ENCODE results near the gene FHIT.

FHIT gene

DNA sequence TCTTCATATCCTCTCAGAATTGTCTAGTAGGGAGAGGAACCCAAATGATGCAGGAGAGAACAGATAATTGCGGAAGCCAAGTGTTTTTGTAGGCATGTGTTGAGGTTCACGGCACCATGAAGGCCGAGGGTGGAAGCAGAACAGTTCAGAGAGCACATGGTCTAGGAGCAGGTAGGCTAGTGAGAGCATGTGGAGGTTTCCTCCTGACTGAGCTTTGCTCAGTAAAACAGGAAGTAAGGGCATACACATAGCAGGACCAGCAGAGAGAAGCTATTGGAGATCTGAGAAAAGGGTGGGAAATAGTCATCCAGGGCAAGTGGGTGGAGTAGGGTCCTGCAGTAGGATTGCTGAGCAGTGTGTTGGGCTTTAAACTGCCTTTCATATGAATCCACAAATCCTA is 491.1 kb downstream of the FHIT start:
- DNase-seq (ENCODE audit: low spot score) = no peak

DNA sequence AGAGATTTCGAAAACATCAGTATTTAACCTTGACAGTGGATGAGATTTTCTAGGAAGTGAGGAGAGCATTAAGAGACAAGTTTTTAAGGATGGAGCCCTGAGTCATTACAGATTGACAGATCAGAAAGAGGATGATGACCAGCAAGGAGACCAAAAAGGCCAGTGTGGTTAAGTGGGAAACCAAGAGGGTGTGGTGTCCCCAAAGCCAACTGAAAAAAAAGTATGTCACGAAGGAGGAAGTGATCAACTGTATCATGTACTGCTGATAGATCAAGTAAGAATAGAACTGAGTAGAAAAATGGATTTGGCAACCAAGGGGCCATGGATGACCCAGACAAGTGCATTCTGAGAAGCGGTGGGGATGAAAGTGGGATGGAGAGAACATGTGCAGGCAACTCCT is 491.8 kb downstream of the FHIT start:
- DNase-seq (ENCODE audit: low spot score) = no peak

- DNase-seq (ENCODE audit: low spot score) = no peak
Measured at GRCh38 chr3:60758831-60759230, 492.4 kb downstream of the FHIT start.

- no peak for DNase-seq (ENCODE audit: low spot score)
Measured at GRCh38 chr3:60758171-60758570, 493.1 kb downstream of the FHIT start.

- DNase-seq (ENCODE audit: low spot score) = no peak
Measured at GRCh38 chr3:60757724-60758123, 493.5 kb downstream of the FHIT start.

DNA sequence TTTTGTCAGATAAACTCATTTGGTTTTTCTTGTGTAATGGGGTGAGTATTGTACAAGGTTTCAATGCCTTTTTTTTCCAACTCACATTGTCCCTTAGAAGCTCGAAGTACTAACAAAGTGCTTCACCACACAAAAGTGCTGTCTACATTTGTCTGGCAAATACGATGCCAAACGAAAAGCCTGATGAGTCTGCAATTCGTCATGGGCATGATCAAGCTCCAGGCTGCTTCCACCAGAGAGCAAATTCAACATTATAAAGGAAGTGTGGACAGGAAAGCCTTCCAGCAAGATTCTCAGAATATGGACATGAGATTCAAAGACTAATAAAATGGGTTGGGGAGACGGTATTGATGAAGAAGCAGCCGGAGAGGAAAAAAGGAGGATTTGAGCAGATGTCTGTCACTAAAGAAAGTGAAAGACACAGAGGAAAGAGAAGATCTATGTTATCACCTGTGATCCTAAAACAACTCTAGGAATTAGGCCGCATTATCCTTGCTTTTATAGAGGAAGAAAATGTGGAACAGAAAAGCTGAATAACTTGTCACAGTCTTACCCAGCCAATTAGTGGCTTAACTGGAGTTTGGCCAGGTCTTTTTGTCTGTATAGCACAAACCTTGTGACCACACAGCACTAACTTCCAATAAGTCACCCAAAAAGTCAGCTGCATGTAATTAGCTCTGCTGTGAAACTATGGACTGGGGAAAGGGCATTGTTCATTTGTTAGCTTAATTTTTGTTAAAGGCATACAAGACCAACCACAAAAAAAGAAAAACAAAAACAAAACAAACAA is 494.8 kb downstream of the FHIT start:
- DNase-seq (ENCODE audit: low spot score) = no peak

DNA sequence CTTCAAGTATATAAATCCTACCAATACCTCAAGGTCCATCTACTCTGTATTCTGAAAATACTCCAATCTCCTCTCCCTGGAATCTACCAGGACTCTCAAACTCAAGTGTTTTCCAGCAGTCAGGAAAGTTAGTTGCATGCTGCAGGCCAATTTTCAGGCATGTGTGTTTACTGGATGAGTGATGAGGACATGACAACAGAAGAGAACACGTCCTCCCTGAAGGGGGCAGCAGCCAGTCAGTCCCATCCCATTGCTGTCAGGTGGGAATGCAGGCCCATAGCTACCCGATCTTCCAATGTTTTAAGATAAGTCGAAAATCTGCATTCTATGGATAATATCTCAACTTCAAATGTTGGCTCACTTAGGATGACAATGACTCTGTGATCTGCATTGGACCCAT is 496.2 kb downstream of the FHIT start:
- DNase-seq (ENCODE audit: low spot score) = peak; percentile 26

DNA sequence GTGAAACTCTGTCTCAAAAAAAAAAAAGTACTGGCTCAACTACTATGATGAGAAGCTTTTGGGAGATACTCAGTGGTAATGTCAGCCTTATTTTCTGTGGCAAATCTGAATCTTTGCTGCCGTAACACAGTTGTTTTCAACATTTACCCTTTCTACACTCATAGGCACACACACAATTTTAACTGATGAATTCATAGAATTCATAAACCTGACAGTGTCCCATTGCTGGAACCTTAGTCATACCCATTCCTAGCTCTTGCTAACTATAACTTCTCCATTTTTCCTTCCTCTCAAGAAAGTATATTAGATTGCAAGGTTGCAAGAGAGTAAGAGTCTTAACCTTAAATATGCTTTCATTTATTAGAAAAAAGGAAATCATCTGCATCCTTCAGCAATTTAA is 496.6 kb downstream of the FHIT start:
- DNase-seq (ENCODE audit: low spot score) = no peak

DNA sequence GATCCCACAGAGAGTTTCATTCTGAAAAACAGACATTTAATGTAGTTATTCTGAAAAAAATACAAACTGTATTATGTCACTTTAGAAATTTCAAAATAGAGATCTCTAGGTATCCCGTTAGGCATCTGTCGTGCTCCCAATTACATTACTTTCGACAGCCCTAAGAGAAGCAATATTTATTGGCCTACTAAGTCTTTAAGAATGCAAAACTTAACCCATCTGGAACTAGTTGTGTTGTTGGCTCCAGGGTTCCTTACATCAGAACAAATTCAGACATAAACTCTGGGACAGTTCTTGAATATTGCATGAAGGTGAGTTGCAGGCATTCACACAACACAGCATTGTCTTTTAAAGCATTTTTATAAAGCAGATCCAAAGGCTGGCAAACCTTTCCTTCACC is 498.4 kb downstream of the FHIT start:
- DNase-seq (ENCODE audit: low spot score) = no peak

- no peak for DNase-seq (ENCODE audit: low spot score)
Measured at GRCh38 chr3:60746695-60747416, 504.4 kb downstream of the FHIT start.

DNA sequence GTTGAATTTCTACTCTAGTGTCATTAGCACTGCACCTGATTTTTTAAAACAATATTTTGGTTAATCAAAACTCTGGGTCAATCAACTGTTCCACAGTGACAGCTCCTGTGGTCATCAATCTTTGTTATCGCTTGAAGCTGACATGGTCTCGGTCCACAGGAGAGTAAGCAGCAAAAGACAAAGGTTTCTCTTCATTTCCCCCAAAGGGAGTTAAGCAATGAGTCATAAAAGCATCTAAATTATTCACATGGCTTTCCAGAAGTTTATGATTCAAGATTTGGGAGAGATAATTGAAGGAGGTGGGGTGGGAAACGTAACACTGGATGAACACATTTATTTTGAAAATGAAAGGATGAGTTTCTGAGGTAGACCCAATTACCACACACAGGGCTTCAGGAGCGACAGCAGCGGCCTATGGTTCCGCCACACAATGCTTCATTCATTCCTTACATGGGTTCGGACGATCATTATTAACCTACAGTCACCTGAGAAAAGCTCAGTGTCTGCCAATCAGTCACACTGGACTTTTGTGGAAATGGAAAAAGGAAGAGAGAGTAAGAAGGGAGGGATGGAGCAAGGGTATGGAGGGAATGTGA is 505.1 kb downstream of the FHIT start:
- no peak for DNase-seq (ENCODE audit: low spot score)

DNA sequence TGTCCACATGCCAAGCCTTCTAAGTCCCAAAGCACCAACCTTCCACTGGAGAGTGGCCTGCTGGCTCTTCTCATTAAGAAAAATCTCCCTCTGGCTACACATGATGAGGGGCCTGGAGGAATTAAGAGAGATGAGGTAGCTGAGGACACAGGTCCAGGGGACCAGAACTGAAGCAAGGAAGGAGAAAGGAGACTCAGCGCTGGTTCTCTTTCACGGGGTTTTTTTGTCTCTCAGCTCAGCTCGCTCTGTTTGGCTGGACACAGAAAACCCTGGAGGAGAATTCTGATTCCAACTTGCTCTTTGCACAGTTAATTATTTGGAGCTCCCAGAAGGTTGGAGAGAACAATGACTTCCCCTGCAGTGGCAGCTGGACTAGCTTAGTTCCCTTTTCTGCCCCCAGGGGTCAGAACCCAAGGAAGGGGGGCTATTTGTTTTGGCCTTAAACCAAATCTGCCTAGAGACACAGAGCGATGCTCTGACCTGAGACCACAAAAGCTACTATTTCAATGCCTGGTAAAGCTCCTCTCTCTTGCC is 507.6 kb downstream of the FHIT start:
- peak; percentile 18 for DNase-seq (ENCODE audit: low spot score)

DNA sequence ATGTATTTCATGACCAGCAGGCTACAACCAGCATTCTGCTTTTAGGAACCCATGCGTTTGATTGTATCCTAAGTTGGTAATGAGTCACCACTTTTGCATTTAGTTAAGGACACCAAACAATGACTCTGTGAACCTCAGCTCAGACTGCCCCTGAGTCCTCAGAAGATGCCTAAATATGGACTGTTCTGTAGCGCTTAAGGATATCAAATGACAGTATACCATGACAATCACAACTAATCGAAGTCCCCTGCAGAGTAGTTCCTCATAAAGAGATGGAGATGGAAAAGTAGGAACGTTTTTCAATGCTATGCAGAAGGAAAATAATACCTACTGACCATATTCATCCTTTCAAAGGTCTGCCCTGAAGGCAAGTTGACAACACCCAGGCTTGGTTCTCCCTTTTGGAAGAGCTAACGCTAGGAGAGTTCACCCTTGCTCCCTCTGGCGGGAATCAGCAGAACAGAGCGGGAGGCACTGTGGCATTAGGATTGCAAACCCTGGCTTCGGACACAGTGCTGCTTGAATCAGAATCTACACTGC is 508.6 kb downstream of the FHIT start:
- DNase-seq (ENCODE audit: low spot score) = no peak

- DNase-seq (ENCODE audit: low spot score) = no peak
Measured at GRCh38 chr3:60737633-60738399, 513.4 kb downstream of the FHIT start.

GRCh38 chr3:60730371-60730770 is 520.9 kb downstream of the FHIT start:
- no peak for DNase-seq (ENCODE audit: low spot score)

DNA sequence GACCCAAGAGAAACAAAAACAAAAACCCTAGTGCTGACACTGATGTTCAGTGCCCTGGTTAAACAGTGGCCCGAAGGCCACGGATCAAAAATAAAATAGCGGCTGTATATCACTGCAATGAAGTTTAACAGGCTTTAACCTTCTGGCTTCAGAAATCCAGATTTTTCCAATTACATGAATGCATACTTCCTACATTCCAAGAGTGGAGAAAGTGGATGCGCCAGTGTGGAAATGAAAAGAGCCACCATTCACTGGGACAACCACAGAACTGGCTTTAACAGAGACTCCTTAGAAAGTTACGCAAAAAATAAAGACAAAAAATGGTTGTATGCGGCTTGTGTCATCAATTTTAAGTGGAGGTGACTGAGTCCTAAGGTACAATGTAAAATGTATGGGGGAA is 522.2 kb downstream of the FHIT start:
- DNase-seq (ENCODE audit: low spot score) = no peak

- DNase-seq (ENCODE audit: low spot score) = no peak
Measured at GRCh38 chr3:60728006-60728405, 523.2 kb downstream of the FHIT start.

DNA sequence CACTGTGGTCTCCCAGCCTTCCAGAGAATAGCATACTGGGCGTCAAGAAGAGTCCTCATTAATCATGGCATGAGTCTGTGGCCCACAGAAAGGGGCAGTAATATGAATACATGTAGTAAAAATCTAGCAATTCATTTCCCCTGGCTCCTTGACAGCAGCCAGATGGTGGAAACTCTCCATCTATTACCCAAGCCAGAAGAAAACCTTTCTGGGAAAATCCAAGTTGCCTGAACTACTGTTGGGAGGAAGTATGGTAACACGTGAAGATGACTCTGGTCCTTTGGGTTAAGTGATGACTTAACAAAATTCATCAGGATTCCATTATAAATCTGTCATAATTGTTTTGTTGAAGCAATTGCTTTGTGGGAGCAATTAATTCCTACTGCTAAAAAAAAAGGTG is 530.5 kb downstream of the FHIT start:
- DNase-seq (ENCODE audit: low spot score) = no peak

DNA sequence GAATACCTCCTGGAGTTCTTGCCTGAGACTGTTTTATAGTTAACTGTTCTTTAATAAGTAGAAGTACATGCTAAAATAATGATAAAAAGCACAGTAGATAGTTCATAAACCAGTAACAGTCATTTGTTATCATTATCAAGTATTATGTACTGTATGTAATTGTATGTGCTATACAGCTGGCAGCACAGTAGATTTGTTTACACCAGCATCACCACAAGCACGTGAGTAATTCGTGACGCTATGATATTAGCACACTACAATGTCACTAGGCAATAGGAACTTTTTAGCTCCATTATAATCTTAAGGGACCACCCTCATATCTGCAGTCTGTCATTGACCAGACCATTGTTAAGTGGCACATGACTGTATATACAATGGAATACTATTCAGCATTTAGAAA is 534.7 kb downstream of the FHIT start:
- DNase-seq (ENCODE audit: low spot score) = no peak

DNA sequence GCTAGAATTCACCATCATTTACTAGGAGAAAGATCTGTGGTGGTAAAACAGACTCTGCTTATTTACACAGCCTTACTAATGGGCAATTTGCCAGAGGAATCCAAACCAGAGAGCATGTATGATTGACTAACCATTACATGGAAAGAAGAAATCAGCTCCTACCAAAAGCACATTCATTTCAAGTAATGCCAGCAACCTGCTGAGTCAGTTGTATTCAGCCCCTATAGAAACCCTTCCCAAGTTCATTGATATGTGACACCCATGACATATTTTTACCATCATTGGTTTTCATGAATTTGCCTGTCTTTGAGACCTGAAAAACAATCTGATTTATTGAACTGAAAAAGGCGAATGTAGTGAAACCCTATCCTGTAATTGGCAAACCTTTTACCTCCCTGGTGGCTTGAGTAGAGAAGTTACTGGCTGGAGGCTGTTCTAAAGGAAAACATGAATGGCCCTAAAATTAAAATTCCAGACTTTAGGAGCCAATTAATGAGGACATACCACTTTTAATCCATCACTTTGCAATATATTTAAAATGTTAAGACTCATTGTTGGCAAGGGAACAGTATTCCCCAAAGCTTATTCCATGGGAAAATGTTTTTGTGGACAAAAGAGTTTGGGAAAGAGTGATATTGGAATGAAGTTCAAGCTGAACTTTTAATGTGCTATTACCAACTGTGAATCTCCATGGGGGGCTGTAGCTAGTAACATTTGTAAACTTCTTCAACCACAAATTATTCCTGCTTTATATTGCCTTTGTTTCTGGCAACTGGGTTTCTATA is 542.9 kb downstream of the FHIT start:
- DNase-seq (ENCODE audit: low spot score) = no peak

DNA sequence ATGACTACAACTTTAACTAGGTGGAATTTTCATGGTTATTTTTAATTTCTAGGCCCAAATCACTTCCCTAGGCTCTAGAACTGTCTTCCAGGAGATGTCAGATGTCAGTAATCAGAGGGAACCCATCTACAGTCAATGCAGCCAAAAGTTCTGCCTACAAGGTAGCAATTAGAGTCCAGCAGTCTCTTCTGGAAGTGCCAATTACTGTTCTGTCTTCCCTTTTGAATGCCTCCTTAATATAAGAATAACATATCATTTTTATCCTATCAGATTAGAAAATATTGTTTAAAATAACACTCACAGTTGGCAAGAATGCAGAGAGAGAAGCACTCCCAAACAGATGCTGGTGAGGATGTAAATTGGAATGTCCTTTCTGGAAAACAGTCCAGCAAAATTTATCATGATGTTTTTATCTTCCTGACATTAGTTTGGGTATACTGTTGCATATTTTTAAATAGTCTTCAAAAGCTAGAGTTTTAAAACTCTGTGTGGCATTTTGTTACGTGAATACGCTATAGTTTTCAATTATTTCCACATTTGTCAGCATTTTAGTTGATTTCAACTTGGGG is 543.7 kb downstream of the FHIT start:
- DNase-seq (ENCODE audit: low spot score) = no peak

Data from globus pallidus (tissue), 1 donor.